HG02870 (cell line): Measurements from ENCODE around the gene REEP1.

ENCODE experiments used
- ATAC-seq: cut with Tn5 transposase; IDR thresholded peaks from one replicate; pipeline ENCODE4 v1.9.1; 2021; ENCODE audit warnings: mild to moderate bottlenecking, moderate library complexity; ENCODE audit not compliant: unreplicated experiment

The REEP1 gene

DNA sequence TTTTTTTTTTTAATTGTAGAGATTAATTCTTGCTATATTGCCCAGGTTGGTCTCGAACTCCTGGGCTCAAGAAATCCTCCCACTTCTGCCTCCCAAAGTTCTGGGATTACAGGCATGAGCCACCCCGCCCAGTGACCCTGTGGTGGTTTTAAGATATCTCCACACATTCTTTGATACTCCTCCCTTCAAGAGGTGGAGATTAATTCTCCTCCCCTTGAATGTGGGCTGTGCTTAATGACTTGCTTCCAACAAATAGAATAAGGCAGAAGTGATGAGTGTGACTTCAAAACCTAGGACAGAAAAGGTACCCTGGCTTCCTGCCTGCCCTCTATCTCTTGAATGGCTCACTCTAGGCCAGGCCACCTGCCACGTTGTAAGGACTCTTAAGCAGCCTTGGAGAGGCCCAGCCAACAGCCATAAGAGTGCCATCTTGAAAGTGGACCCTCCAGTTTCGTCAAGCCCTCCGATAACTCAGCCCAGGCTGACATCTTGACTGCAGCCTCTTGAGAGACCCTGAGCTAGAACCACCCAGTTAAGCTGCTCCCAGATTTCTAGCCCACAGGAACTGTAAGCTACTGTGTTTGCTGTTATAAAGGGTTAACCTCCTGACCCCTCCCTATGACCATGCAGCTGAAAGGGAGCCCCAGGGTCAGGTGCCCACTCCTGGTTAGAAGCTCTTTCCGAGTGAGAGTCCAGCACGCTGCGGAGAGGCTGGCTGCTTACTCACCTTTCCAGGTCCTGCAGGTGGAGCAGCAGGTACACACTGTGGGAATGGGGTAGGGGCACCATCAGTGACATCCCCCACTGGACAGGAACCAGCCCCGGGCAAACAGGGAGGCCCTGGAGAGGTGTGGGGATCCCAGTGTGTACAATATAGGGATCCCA is 110.5 kb downstream of the REEP1 start:
- ATAC-seq, result no peak

DNA sequence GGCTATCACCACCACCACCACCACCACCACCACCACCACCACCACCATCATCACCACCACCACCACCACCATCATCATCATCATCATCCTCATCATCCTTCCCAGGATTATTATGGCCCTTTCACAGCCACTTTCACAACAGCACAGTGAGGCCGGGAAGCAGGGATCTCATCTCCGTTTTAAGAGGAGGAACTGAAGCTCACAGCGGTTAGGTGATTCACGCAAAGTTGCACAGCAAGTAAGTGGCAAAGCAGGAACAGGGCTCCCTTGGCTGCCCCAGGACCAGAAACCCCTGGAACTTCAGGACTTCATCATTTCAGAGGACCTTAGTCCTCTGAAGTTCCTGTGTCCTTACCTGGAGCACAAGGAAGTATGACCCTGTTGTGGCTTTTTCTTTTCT is 111.4 kb downstream of the REEP1 start:
- no peak for ATAC-seq

DNA sequence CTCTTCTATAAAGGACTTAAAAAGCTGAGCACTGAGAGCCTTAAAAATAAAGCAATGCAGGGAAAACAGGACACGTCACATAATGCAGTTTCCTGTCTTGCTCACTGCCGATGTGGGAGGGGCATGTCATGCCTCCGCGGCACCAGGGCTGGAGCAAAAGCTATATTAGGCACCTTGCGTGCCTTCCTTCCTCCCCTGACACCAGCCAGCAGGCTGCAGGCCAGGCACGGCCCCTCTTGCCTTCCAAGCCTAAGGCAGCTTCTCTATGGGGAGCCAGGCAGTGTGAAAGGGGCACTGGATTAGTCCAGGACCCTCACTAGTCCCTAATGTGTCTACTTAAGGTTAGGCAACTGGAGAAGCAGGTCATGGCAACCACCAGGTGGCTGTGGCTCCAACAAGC is 111.8 kb downstream of the REEP1 start:
- ATAC-seq, result peak; percentile 48

GRCh38 chr2:86224645-86225355 is 112.6 kb downstream of the REEP1 start:
- no peak for ATAC-seq

DNA sequence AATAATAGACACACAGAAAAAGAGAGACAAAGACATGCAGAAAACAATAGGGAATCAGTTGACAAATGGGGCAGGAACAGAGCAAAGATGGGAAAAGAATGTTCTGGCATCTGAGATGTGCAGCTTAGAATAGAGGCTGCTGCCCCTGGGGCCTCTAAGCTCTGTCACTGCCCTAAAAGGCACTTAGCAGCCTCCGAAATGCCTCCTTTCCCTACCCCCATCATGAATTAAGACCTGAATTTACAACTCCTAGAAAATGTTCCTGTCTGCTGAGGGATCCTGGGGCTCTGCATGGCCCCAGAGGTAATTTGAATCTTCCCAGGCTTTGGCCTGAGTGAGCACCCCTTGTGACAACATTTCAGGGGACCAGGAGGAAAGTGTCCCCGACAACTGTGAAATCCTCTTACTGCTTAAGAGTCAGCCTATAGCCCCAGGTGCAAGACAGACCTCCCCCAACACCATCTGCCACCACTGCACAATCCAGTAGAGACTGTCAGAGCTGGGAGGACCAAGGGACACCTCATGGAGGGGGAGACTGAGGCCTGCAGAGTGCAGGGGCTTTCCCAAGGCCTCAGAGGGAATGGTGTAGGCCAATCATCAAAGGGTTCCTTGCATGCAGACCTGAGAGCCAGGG is 113.4 kb downstream of the REEP1 start:
- no peak for ATAC-seq

DNA sequence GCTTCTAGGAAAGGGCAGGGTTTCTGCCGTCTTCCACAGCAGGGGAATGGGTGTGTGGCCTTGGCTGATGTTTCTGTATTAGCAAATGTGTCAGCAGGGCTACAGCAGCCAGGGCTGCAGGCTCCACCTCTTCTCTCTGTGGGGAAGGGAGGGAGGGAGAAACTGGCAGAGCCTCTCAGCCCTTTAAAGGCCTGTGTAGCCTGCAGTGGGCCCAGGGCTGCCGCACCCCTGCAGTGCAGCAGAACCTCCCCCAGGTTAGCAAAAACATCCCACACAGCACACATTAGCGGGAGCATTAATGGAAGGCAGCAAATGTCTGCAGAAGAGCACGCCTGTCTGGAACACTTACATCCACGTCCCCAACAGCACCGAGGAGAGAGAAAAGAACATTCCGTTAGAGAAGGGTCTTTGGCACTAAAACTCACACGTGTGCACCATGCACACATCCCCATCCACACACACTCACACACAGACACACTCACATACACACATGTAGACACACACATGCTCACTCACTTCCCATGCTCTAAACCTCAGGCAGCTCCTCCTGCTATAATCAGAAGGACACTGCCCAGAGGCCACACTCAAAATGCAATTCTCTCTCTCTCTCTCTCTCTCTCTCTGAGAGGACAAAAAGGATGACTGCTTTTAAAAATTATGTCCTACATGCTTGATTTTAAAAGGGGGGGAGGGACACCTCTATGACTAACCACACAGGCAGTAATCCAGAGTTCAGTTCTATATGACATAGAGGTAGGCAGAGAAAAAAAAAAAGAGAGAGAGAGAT is 114.1 kb downstream of the REEP1 start:
- no peak for ATAC-seq

DNA sequence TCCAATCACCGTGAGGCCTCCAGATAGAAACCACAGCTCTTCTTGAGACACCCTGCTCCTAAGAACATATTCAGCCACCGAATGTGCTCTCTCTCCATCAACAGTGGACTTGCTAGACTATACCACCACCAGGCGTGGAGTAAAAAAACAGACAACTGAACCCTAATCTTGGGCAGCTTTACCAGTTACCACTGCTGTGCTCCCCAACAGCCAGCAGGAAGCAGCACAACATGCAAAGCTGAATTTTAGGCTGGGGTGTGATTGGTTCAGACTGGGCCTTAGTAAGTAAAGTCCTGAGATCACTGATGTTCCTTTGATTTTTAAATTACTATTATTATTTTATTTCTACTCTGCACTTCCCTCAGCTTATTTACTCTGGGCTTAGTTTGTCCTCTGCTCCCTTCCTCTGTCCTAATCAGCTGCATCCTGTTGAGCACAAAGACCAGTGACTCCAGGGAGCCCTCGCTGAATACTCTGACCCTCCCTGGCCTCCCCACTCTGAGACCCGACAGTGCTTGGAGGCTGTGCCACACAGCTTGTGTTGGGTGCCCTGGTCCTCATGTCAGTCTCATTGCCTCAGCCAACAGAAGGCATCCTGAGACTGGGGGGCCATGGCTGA is 116.3 kb downstream of the REEP1 start:
- no peak for ATAC-seq

DNA sequence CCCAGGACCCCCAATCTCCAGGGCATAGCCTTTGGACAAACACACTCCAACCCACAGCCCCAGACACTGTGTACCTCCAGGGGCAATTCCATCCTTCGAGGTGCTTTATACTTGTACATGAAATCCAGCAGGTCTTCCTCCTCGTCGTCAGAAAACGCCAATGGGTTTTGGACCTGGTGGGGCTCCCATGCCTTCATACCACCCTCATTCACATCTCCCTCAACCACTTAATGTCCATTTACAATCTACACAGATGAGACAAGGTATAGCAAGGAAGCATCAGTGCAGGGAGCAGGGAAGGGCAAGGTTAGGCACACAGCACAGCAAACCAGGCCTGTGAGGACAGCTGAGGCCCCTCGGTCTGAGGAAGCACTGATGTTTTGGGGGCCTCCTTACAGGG is 117.5 kb downstream of the REEP1 start:
- no peak for ATAC-seq

DNA sequence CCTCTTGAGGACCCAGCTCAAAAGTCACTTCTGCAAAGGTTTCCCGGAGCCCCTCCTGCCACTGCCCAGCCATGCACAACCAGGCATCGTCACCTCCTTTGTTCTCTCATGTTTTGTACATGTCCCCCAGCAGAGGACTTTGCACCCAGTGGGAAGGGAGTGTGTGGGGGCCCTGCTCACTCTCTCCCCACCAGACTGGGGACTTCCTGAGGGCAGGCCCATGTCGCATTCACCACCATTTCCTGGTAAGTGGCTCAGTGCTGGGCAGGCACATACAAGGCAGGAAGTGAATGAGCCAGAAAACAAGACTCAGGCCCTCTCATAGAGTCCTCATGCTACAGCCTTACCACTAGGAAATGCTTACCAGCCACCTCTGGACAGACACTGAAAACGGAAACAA is 119.3 kb downstream of the REEP1 start:
- ATAC-seq, result no peak

DNA sequence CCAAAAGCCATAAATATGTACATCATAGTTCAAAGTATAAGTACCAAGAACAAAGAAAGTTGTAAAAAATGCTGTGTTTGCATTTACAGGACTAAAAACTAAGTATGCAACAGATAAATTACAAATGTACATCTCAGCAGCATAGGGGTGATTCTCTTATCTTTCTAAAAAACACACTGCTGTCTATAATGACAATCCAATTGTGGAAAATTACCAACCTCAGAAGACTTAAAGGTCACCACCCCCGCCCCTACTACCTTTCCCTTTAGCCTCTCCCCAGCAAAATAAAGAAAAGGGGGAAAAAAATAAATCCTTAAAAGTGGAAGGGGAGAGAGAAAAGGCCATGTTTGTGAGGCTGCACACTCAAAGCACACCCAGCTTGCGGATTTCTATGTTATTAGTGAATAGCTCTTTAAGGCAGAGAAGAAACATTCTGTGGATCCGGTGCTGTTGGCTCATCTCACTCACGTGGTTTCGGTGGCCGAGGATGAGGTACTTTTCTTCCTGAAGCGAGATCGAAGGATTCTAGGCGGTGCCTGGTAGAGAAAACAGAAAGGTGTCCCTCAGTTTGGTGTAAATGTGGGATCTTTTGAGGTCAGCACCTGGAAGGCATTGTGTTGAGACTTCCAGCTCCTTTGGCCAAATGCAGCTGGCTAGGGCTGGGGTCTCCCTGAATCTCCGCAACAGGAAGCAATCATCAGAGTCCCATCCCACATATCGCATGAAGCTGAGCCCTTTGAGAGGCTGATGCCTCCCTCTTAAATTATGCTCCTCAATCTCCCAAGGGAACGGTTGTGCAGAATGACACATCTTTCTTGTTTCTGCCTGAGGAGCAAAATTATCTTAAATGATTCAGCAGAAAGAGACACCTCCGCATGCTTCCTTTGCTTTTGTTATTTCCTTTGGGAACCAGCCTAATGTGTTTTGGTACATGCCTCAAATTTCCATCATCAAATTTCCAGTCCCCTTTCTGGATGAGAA is 120.6 kb downstream of the REEP1 start:
- no peak for ATAC-seq

DNA sequence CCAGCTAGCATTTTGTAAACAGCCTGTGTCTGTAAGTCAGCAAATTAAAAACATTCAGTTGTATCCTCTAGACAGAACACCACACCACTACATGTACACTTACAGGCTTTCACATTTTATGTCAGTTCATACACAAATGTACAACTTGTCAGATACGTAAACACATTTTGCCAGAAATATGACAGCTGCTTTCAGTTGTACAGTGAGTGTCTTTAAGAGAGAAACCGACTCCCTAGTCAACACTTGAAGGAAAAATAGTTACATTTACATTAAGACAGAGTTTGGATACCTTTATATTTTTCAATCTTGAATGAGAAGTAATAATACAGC is 123.0 kb downstream of the REEP1 start:
- no peak for ATAC-seq

DNA sequence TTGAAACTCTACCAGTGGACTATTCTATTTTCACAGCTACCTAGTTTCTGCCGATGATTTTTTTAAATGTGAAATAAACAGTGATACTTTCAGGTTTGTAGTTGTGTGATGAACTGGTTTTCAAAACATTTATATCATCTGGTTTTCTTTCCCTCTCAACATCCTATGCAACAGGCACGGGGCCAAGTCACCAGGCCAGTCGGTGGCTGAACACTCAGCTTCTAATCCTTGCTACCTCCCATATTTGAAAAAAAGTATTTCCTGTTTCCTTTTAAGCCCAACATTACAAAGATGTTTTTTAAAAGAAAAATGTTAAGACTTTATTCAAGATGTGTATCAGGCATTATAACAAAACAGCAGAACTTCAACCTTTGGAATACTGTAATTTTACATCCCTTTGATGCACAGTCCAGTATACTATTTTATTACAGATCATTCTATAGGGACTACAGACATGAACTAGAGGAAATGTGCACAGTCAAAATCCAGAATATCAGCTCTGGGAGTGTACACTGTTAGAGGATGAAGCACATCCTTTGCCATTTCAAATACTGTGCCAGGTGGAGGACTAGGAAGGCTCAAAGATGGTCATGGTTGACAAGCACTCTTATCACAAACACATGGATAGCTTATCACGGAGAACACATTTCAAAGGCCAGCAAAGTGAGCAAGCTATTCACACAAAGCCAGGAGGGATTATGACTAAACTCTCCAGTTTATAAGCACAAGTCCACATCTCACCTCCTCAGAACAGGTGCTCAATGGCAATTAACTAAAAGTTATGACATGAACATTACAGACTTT is 123.5 kb downstream of the REEP1 start:
- ATAC-seq, result no peak

GRCh38 chr2:86213056-86213455 is 124.4 kb downstream of the REEP1 start:
- ATAC-seq, result no peak

DNA sequence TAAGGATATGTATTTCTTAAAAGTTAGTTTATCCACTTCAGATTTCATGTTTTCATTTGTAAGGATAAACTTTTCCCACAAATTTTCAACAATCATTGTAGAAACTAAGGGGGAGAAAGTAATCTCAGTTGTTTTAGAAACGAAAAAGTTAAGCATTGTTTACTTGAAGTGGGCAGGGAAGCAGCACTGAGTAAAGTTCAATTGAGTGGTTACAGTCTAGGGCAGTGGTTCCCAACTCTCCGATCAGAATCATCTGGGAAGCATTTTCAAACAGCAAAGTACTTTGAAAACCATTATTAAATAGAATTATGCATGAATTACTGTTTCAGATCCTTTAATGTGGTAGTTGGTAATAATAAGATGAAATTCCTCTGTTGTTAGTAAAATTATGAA is 125.6 kb downstream of the REEP1 start:
- ATAC-seq, result no peak

GRCh38 chr2:86211033-86211795 is 126.2 kb downstream of the REEP1 start:
- peak; percentile 68 for ATAC-seq

GRCh38 chr2:86204458-86204857 is 133.0 kb downstream of the REEP1 start:
- no peak for ATAC-seq

- no peak for ATAC-seq
Measured at GRCh38 chr2:86203614-86204013, 133.8 kb downstream of the REEP1 start.

- ATAC-seq, result no peak
Measured at GRCh38 chr2:86202702-86203101, 134.7 kb downstream of the REEP1 start.
